ENCODE data around the gene DVL2.

The DVL2 gene

GRCh38 chr17:7234083-7234951 is at the start of gene DVL2:
DVL2 (minus strand) TSS chr17:7234517; CDS start chr17:7234262, 255 bp downstream.
- no peaks in the 10 kb centered on the region for H3K9me3 Mint-ChIP-seq
- H3K4me3 Mint-ChIP-seq = peak within 1 kb of the TSS; percentile 96
- H3K27ac Mint-ChIP-seq = peak within 1 kb of the TSS; percentile 92
- peaks cover 58% of the 10 kb centered on the region for H3K4me1 Mint-ChIP-seq
- H3K36me3 Mint-ChIP-seq = peaks cover 34% of the 10 kb centered on the region
- no peaks in the 10 kb centered on the region for H3K27me3 Mint-ChIP-seq
- ATAC-seq = peak; percentile 71

DNA sequence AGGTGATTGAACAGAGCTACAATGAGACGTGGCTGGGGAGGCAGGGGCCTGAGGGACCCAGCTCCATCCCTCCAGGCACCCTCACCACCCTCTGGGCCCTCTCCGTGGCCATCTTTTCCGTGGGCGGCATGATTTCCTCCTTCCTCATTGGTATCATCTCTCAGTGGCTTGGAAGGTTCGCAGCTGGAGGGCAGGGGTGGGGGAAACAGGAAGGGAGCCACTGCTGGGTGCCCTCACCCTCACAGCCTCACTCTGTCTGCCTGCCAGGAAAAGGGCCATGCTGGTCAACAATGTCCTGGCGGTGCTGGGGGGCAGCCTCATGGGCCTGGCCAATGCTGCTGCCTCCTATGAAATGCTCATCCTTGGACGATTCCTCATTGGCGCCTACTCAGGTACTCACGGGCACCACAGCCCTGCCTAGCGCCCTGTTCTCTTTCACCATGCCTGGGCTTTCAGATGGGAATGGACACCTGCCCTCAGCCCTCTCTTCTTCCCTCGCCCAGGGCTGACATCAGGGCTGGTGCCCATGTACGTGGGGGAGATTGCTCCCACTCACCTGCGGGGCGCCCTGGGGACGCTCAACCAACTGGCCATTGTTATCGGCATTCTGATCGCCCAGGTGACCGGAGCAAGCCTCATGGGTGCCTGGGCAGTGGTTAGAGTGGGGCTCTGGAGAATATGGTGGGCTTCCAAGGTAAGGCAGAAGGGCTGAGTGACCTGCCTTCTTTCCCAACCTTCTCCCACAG is 49.3 kb upstream of the DVL2 start:
- H3K4me1 Mint-ChIP-seq = peaks cover 39% of the 10 kb centered on the region
- H3K27me3 Mint-ChIP-seq = peaks cover 63% of the 10 kb centered on the region
- no peak overlapping the region for H3K27ac Mint-ChIP-seq
- no peaks in the 10 kb centered on the region for H3K9me3 Mint-ChIP-seq
- ATAC-seq = no peak
- H3K4me3 Mint-ChIP-seq = no peak overlapping the region
- no peaks in the 10 kb centered on the region for H3K36me3 Mint-ChIP-seq

DNA sequence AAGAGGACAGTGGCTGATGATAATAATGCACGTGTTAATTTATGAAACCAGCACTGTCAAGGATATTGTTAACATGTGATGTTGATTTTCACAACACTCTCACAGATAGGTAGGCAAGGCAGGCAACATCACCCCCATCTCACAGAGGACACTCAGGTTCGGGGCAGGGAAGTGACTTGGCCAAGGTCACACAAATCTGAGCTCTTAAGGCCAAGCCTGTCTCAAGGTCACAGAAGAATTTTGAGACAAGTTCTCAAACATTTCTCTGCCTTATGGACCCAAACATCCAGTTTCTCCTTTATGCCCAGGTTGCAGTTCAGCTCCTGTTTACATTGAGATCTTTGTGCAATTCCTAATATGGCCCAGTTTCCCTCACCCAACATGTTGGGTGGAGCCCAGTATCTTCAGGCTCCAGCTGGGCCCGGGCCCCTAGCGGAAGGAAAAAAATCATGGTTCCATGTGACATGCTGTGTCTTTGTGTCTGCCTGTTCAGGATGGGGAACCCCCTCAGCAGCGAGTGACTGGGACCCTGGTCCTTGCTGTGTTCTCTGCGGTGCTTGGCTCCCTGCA is 48.5 kb upstream of the DVL2 start:
- Mint-ChIP-seq H3K27ac (no peak overlapping the region), H3K36me3 (no peaks in the 10 kb centered on the region), H3K4me1 (peaks cover 39% of the 10 kb centered on the region), H3K4me3 (no peak overlapping the region), H3K27me3 (peaks cover 55% of the 10 kb centered on the region), H3K9me3 (no peaks in the 10 kb centered on the region)
- no peak for ATAC-seq

GRCh38 chr17:7281953-7282751 is 47.8 kb upstream of the DVL2 start:
- Mint-ChIP-seq H3K9me3 (no peaks in the 10 kb centered on the region), H3K4me3 (peak overlapping the region; percentile 86), H3K27me3 (peaks cover 48% of the 10 kb centered on the region), H3K4me1 (peaks cover 39% of the 10 kb centered on the region), H3K27ac (peak overlapping the region; percentile 0), H3K36me3 (no peaks in the 10 kb centered on the region)
- no peak for ATAC-seq

- H3K4me1 Mint-ChIP-seq = peaks cover 39% of the 10 kb centered on the region
- peaks cover 40% of the 10 kb centered on the region for H3K27me3 Mint-ChIP-seq
- no peaks in the 10 kb centered on the region for H3K9me3 Mint-ChIP-seq
- H3K4me3 Mint-ChIP-seq = peak within 1 kb of the TSS; percentile 86
- peak within 1 kb of the TSS; percentile 0 for H3K27ac Mint-ChIP-seq
- peak; percentile 86 for ATAC-seq
- no peaks in the 10 kb centered on the region for H3K36me3 Mint-ChIP-seq
Measured at GRCh38 chr17:7281074-7281952, 47.0 kb upstream of the DVL2 start, which contains the start of gene SLC2A4. SLC2A4 (plus strand) TSS chr17:7281718; CDS start chr17:7281935, 217 bp downstream.

- peak; percentile 81 for ATAC-seq
- Mint-ChIP-seq H3K9me3 (no peaks in the 10 kb centered on the region), H3K36me3 (no peaks in the 10 kb centered on the region), H3K4me3 (peak overlapping the region; percentile 86), H3K27me3 (peaks cover 35% of the 10 kb centered on the region), H3K4me1 (peaks cover 39% of the 10 kb centered on the region), H3K27ac (peak overlapping the region; percentile 0)
Measured at GRCh38 chr17:7280519-7281073, 46.3 kb upstream of the DVL2 start.

DNA sequence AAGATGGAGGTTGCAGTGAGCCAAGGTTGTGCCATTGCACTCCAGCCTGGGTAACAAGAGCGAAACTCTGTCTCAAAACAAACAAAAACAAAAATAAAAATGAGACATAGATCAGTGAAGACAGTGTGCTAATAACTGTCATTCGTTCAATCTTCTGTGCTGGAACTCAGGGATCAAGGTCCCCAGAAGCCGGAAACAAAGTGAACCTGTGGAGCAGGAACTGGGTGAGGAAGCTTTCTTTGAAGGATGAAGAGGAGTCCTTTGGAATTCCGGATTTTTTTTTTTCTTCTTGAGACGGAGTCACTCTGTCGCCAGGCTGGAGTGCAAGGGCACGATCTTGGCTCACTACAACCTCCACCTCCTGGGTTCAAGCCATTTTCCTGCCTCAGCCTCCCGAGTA is 45.1 kb upstream of the DVL2 start:
- H3K27ac Mint-ChIP-seq = no peak overlapping the region
- peaks cover 25% of the 10 kb centered on the region for H3K27me3 Mint-ChIP-seq
- no peaks in the 10 kb centered on the region for H3K9me3 Mint-ChIP-seq
- peaks cover 39% of the 10 kb centered on the region for H3K4me1 Mint-ChIP-seq
- H3K36me3 Mint-ChIP-seq = no peaks in the 10 kb centered on the region
- H3K4me3 Mint-ChIP-seq = no peak overlapping the region
- no peak for ATAC-seq

DNA sequence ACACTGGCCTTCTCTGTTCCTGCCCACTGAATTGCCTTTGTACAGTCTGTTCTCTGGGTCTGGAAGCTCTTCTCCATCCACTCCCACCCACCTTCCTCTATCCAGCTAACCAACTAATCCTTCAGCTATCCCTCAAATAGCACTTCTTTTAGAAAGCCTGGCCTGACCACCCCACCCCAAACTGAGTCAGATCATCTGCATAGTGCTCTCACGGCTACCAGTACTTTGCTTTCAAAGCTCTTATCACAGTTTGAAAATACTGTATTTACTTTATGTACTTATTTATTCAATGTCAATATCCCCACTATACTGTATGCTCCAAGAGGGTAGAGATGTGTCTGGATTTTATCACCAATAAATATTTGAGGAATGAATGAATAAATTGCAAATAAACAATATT is 32.5 kb upstream of the DVL2 start:
- no peaks in the 10 kb centered on the region for H3K36me3 Mint-ChIP-seq
- no peaks in the 10 kb centered on the region for H3K9me3 Mint-ChIP-seq
- H3K27me3 Mint-ChIP-seq = peaks cover 47% of the 10 kb centered on the region
- H3K27ac Mint-ChIP-seq = no peak overlapping the region
- ATAC-seq = no peak
- H3K4me1 Mint-ChIP-seq = peaks cover 24% of the 10 kb centered on the region
- H3K4me3 Mint-ChIP-seq = no peak overlapping the region

GRCh38 chr17:7263801-7264078 is 29.4 kb upstream of the DVL2 start:
- Mint-ChIP-seq H3K27ac (no peak overlapping the region), H3K4me1 (peaks cover 26% of the 10 kb centered on the region), H3K4me3 (no peak overlapping the region), H3K9me3 (no peaks in the 10 kb centered on the region), H3K27me3 (peaks cover 37% of the 10 kb centered on the region), H3K36me3 (no peaks in the 10 kb centered on the region)
- no peak for ATAC-seq

- Mint-ChIP-seq H3K4me1 (peaks cover 26% of the 10 kb centered on the region), H3K27me3 (peaks cover 37% of the 10 kb centered on the region), H3K36me3 (no peaks in the 10 kb centered on the region), H3K4me3 (peak overlapping the region; percentile 55), H3K9me3 (no peaks in the 10 kb centered on the region), H3K27ac (peak overlapping the region; percentile 38)
- ATAC-seq = no peak
Measured at GRCh38 chr17:7262935-7263800, 28.9 kb upstream of the DVL2 start.

- H3K27me3 Mint-ChIP-seq = peaks cover 37% of the 10 kb centered on the region
Measured at GRCh38 chr17:7262192-7262934, 28.0 kb upstream of the DVL2 start, which contains the start of gene CLDN7. CLDN7 (minus strand) TSS chr17:7262478; CDS start chr17:7262043, 435 bp downstream.

DNA sequence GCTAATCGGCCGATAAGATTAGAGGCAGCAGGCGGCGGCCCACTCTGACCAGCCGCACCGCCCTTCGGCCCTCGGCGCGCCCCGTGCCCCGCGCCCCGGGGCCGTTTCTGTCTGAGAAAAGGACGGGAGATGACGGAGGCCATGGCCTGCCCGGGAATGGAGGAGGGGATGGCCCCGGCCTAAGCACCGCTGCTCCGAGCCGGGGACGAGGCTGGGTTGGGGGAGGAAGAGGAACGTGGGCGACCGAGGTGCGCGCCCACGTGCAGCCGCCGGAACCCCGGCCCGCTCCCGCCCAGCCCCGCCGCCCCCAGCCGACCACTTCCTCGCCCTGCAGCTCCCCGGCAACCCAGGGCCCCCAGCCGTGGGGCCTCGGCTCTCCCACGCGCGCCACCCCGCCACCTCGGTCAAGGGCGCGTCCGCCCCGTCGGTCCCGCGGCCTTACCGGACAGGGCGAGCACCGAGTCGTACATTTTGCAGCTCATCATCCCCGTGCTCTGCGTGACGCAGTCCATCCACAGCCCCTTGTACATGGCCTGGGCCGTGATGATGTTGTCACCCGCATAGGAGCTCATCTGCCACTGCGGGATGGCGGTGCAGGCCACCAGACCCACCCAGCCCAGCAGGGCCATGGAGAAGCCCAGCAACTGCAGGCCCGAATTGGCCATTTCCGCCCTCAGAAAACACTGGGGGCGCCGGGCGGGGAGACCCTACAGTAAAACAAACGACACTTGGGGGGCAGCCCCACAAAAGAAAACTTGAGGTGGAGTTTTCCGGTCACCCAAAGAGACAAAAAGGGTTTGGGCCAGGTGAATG is 27.3 kb upstream of the DVL2 start:
- peak; percentile 62 for ATAC-seq
- H3K9me3 Mint-ChIP-seq = no peaks in the 10 kb centered on the region
- peak overlapping the region; percentile 72 for H3K4me3 Mint-ChIP-seq
- peaks cover 26% of the 10 kb centered on the region for H3K4me1 Mint-ChIP-seq
- peaks cover 9% of the 10 kb centered on the region for H3K36me3 Mint-ChIP-seq
- H3K27me3 Mint-ChIP-seq = peaks cover 31% of the 10 kb centered on the region
- peak overlapping the region; percentile 63 for H3K27ac Mint-ChIP-seq

More at GRCh38 chr17:7262192-7262934, 28.0 kb upstream of the DVL2 start, which contains the start of gene CLDN7:
- no peak for ATAC-seq
- peaks cover 26% of the 10 kb centered on the region for H3K4me1 Mint-ChIP-seq
- peak within 1 kb of the TSS; percentile 72 for H3K4me3 Mint-ChIP-seq
- H3K36me3 Mint-ChIP-seq = peaks cover under 1% of the 10 kb centered on the region
- no peaks in the 10 kb centered on the region for H3K9me3 Mint-ChIP-seq
- peak within 1 kb of the TSS; percentile 63 for H3K27ac Mint-ChIP-seq
